GM23338 (cell line): ENCODE results near the gene PROX1. TPM values are rescaled to one million over a fixed set of nuclear protein-coding genes. Genes with fewer than 3 reads are reported as not detected.

Experiments used
- ATAC-seq: fragments of 200-7000 bp; cut with Tn5 transposase; 3 replicates; pipeline ENCODE4 v1.9.1; 2020
- DNase-seq: peaks from one replicate; pipeline ENCODE4 v3.0.0-alpha.2; 2015; ENCODE audit warnings: low spot score
- H2AFZ ChIP-seq: fragments of 200-600 bp; sonication (generic); 2 replicates; pipeline ENCODE4 v1.8.0; 2016; ENCODE audit warnings: antibody characterized with exemption, mild to moderate bottlenecking, moderate library complexity
- H3F3A ChIP-seq: fragments of 200-600 bp; sonication (generic); replicated peaks from 2 replicates; pipeline ENCODE4 v1.8.0; 2017; ENCODE audit warnings: antibody characterized with exemption, mixed run types, low read depth
- H3K27ac ChIP-seq: fragments of 200-600 bp; sonication (generic); 2 replicates; pipeline ENCODE4 v1.6.1; 2016; ENCODE audit warnings: low read depth
- H3K27me3 ChIP-seq: fragments of 200-600 bp; sonication (generic); 2 replicates; pipeline ENCODE4 v1.8.0; 2016; ENCODE audit warnings: mild to moderate bottlenecking, mixed run types, moderate library complexity; ENCODE audit not compliant: insufficient read depth
- H3K36me3 ChIP-seq: fragments of 200-600 bp; sonication (generic); 2 replicates; pipeline ENCODE4 v1.8.0; 2016; ENCODE audit warnings: mild to moderate bottlenecking; ENCODE audit not compliant: insufficient read depth
- H3K4me1 ChIP-seq: fragments of 200-600 bp; sonication (generic); 2 replicates; pipeline ENCODE4 v1.8.0; 2016; ENCODE audit warnings: mild to moderate bottlenecking, moderate library complexity; ENCODE audit not compliant: insufficient read depth
- H3K4me2 ChIP-seq: fragments of 200-600 bp; sonication (generic); 2 replicates; pipeline ENCODE4 v1.7.1; 2017; ENCODE audit warnings: mixed run types
- H3K4me3 ChIP-seq: fragments of 200-600 bp; sonication (generic); 2 replicates; pipeline ENCODE4 v1.6.1; 2016; ENCODE audit warnings: mixed run types
- H3K79me2 ChIP-seq: fragments of 200-600 bp; sonication (generic); replicated peaks from 2 replicates; pipeline ENCODE4 v1.8.0; 2017; ENCODE audit warnings: mild to moderate bottlenecking; ENCODE audit not compliant: insufficient read depth
- H3K9me2 ChIP-seq: fragments of 200-600 bp; sonication (generic); 2 replicates; pipeline ENCODE4 v1.8.0; 2017; ENCODE audit not compliant: insufficient read depth
- H4K20me1 ChIP-seq: fragments of 200-600 bp; sonication (generic); replicated peaks from 2 replicates; pipeline ENCODE4 v1.8.0; 2017; ENCODE audit warnings: mild to moderate bottlenecking; ENCODE audit not compliant: insufficient read depth
- H3K27ac Mint-ChIP-seq: 2 replicates; pipeline ENCODE4 v1.8.0; 2020; ENCODE audit warnings: inconsistent platforms, mild to moderate bottlenecking, moderate library complexity, mixed read lengths
- H3K27me3 Mint-ChIP-seq: 3 replicates; pipeline ENCODE4 v1.8.0; 2022; ENCODE audit warnings: low read depth, mild to moderate bottlenecking, moderate library complexity, mixed read lengths, inconsistent platforms; ENCODE audit not compliant: insufficient read depth, poor library complexity
- H3K36me3 Mint-ChIP-seq: 3 replicates; pipeline ENCODE4 v1.8.0; 2021; ENCODE audit warnings: low read depth, mild to moderate bottlenecking, inconsistent platforms, moderate library complexity, mixed read lengths
- H3K4me1 Mint-ChIP-seq: 3 replicates; pipeline ENCODE4 v1.8.0; 2020; ENCODE audit warnings: mild to moderate bottlenecking, inconsistent platforms, mixed read lengths
- H3K4me3 Mint-ChIP-seq: 3 replicates; pipeline ENCODE4 v1.8.0; 2021; ENCODE audit warnings: moderate library complexity, mild to moderate bottlenecking, inconsistent platforms, mixed read lengths
- H3K9me3 Mint-ChIP-seq: 3 replicates; pipeline ENCODE4 v1.8.0; 2020; ENCODE audit warnings: moderate library complexity, mild to moderate bottlenecking, inconsistent platforms, mixed read lengths
- CREB1 ChIP-seq: fragments of 250-450 bp; sonication (Bioruptor Pico); IDR thresholded peaks from 2 replicates; pipeline ENCODE4 v1.5.0; 2020; ENCODE audit warnings: low read depth, mild to moderate bottlenecking, moderate library complexity
- EZH2 ChIP-seq: fragments of 200-600 bp; sonication (generic); IDR thresholded peaks from one replicate; pipeline ENCODE4 v1.8.0; 2017; ENCODE audit warnings: antibody characterized with exemption, mild to moderate bottlenecking, low read depth; ENCODE audit not compliant: unreplicated experiment
- EZH2phosphoT487 ChIP-seq: fragments of 200-600 bp; sonication (generic); IDR thresholded peaks from one replicate; pipeline ENCODE4 v1.8.1; 2018; ENCODE audit warnings: antibody characterized with exemption; ENCODE audit not compliant: unreplicated experiment
- JUNB ChIP-seq: IDR thresholded peaks from one replicate; pipeline ENCODE4 v1.6.1; 2016; ENCODE audit warnings: antibody characterized with exemption; ENCODE audit not compliant: unreplicated experiment
- POLR2AphosphoS5 ChIP-seq: IDR thresholded peaks from 2 replicates; pipeline ENCODE4 v1.6.1; 2016; ENCODE audit warnings: antibody characterized with exemption, low read depth
- ZNF331 ChIP-seq: fragments of 250-450 bp; sonication (Bioruptor Pico); IDR thresholded peaks from 2 replicates; pipeline ENCODE4 v1.5.0; 2020; ENCODE audit warnings: low read depth, mild to moderate bottlenecking, moderate library complexity
- polyA plus RNA-seq: library from polyadenylated mRNA; unstranded; fragments of >200 nt; fragmentation: Nextera tagmentation; extraction: Ambion mirVana; gene quantifications from 2 replicates; pipeline ENCODE4 v1.2.1, GENCODE V29; 2016
- total RNA-seq: library from RNA; depleted of rRNA; stranded (reverse); fragments of >200 nt; shearing (Covaris generic); gene quantifications from 2 replicates; pipeline ENCODE4 v1.2.3, GENCODE V29; 2014
- TF ChIP-seq, protein P1 (sequence below): fragments of 250-450 bp; sonication (Bioruptor Pico); IDR thresholded peaks from 2 replicates; pipeline ENCODE4 v1.5.0; 2020; ENCODE audit warnings: mild to moderate bottlenecking, moderate library complexity

Gene PROX1
- total and polyA plus RNA-seq, 2 experiments from 2014 or later, result 0.49 to 0.66 TPM

DNA sequence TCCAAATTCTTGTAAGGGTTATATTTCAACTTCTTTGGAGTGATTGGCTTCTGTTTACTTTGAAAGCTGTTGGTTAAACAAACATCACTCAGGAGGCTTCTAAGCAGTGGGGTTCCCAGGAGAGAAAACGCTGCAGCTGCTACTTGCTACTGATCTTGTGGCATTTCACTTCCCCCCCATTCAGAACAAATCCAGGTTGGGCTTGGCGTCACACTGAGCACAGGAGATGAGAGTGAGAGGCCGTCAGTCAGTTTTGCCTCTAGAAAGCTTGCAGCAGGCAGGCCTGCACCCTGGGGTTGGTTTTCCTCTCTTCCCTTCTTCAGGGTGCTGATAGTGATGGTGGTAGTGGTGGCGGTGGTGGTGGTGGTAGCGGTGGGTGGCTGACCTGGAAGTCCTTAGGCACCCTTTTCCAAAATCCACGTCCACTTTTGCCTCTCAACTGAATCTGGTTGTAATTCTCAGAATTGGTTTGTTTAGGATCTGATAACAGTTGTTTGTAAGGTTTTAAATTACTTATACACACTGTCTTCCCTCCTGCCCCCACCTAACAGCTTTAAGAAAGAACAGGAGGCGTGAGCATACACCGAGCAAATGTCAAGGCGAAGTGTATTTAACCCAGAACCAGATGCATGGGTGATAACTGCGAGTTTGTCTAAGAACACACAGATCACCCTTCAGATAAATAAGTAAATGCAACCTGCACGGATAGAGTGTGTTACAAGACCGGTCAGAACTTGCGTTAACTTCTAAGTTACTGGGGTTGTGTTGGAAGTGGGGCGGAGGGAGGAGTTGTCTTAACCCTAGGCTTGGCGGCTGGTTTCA lies 3.2 kb upstream of the PROX1 start (continued):
- TF ChIP-seq, protein P1, sequence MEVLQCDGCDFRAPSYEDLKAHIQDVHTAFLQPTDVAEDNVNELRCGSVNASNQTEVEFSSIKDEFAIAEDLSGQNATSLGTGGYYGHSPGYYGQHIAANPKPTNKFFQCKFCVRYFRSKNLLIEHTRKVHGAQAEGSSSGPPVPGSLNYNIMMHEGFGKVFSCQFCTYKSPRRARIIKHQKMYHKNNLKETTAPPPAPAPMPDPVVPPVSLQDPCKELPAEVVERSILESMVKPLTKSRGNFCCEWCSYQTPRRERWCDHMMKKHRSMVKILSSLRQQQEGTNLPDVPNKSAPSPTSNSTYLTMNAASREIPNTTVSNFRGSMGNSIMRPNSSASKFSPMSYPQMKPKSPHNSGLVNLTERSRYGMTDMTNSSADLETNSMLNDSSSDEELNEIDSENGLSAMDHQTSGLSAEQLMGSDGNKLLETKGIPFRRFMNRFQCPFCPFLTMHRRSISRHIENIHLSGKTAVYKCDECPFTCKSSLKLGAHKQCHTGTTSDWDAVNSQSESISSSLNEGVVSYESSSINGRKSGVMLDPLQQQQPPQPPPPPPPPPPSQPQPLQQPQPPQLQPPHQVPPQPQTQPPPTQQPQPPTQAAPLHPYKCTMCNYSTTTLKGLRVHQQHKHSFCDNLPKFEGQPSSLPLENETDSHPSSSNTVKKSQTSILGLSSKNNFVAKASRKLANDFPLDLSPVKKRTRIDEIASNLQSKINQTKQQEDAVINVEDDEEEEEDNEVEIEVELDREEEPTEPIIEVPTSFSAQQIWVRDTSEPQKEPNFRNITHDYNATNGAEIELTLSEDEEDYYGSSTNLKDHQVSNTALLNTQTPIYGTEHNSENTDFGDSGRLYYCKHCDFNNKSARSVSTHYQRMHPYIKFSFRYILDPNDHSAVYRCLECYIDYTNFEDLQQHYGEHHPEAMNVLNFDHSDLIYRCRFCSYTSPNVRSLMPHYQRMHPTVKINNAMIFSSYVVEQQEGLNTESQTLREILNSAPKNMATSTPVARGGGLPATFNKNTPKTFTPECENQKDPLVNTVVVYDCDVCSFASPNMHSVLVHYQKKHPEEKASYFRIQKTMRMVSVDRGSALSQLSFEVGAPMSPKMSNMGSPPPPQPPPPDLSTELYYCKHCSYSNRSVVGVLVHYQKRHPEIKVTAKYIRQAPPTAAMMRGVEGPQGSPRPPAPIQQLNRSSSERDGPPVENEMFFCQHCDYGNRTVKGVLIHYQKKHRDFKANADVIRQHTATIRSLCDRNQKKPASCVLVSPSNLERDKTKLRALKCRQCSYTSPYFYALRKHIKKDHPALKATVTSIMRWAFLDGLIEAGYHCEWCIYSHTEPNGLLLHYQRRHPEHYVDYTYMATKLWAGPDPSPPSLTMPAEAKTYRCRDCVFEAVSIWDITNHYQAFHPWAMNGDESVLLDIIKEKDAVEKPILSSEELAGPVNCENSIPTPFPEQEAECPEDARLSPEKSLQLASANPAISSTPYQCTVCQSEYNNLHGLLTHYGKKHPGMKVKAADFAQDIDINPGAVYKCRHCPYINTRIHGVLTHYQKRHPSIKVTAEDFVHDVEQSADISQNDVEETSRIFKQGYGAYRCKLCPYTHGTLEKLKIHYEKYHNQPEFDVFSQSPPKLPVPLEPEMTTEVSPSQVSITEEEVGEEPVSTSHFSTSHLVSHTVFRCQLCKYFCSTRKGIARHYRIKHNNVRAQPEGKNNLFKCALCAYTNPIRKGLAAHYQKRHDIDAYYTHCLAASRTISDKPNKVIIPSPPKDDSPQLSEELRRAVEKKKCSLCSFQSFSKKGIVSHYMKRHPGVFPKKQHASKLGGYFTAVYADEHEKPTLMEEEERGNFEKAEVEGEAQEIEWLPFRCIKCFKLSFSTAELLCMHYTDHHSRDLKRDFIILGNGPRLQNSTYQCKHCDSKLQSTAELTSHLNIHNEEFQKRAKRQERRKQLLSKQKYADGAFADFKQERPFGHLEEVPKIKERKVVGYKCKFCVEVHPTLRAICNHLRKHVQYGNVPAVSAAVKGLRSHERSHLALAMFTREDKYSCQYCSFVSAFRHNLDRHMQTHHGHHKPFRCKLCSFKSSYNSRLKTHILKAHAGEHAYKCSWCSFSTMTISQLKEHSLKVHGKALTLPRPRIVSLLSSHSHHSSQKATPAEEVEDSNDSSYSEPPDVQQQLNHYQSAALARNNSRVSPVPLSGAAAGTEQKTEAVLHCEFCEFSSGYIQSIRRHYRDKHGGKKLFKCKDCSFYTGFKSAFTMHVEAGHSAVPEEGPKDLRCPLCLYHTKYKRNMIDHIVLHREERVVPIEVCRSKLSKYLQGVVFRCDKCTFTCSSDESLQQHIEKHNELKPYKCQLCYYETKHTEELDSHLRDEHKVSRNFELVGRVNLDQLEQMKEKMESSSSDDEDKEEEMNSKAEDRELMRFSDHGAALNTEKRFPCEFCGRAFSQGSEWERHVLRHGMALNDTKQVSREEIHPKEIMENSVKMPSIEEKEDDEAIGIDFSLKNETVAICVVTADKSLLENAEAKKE, result no peak
- TF ChIP-seq JUNB (no peak), POLR2AphosphoS5 (no peak), ZNF331 (CRISPR knock-in tag) (no peak)

GRCh38 chr1:213985209-213986019 lies 2.4 kb upstream of the PROX1 start:
- H3K4me3 ChIP-seq, result peak overlapping the region; percentile 80
- H3K4me1 Mint-ChIP-seq, result peaks cover 66% of the 10 kb centered on the region
- no peaks in the 10 kb centered on the region for H3K79me2 ChIP-seq
- no peak overlapping the region for H2AFZ ChIP-seq
- peaks cover 29% of the 10 kb centered on the region for H3F3A ChIP-seq
- H3K27ac ChIP-seq, result no peak overlapping the region
- H3K27me3 ChIP-seq, result peaks cover 89% of the 10 kb centered on the region
- H3K27ac Mint-ChIP-seq, result no peak overlapping the region
- no peaks in the 10 kb centered on the region for H3K9me3 Mint-ChIP-seq
- no peaks in the 10 kb centered on the region for H3K36me3 ChIP-seq
- peak; percentile 8 for ATAC-seq
- peaks cover 15% of the 10 kb centered on the region; the same call in 1 of the 2 replicates for H4K20me1 ChIP-seq
- no peaks in the 10 kb centered on the region for H3K36me3 Mint-ChIP-seq
- peak overlapping the region; percentile 100 for H3K4me2 ChIP-seq
- TF ChIP-seq EZH2 (peak; percentile 86), CREB1 (CRISPR knock-in tag) (no peak), EZH2phosphoT487 (peak; percentile 46)
- peak; percentile 65 for DNase-seq
- H3K4me3 Mint-ChIP-seq, result peak overlapping the region; percentile 86
- no peaks in the 10 kb centered on the region for H3K9me2 ChIP-seq
- peaks cover 66% of the 10 kb centered on the region for H3K4me1 ChIP-seq
- H3K27me3 Mint-ChIP-seq, result peaks cover 92% of the 10 kb centered on the region
